Muscle layer of colon (tissue), 2 donors: ENCODE data around the gene RPL13.
A peak's percentile ranks its signal among the peaks of the same experiment; 100 is the strongest.

Source experiments
- H3K27ac ChIP-seq: one replicate; pipeline ENCODE4 v1.7.0; 2013; ENCODE audit warnings: low read depth, mild to moderate bottlenecking, low read length, moderate library complexity
- H3K27me3 ChIP-seq, 2 donors: one replicate each; pipeline ENCODE4 v1.7.0; 2013; ENCODE audit warnings: low read length in 2 of 2, mild to moderate bottlenecking in 2 of 2; ENCODE audit not compliant: insufficient read depth in 2 of 2, control insufficient read depth in 1 of 2
- H3K36me3 ChIP-seq: one replicate; pipeline ENCODE4 v1.7.0; 2013; ENCODE audit warnings: mild to moderate bottlenecking, low read length; ENCODE audit not compliant: insufficient read depth
- H3K4me1 ChIP-seq: one replicate; pipeline ENCODE4 v1.7.0; 2013; ENCODE audit warnings: mild to moderate bottlenecking, low read length; ENCODE audit not compliant: insufficient read depth
- H3K4me3 ChIP-seq, 2 donors: one replicate each; pipeline ENCODE4 v1.7.0; 2013; ENCODE audit warnings: low read length in 2 of 2, low read depth in 1 of 2, mild to moderate bottlenecking in 1 of 2, moderate library complexity in 1 of 2
- H3K9ac ChIP-seq: one replicate; pipeline ENCODE4 v1.7.0; 2013; ENCODE audit warnings: low read length
- H3K9me3 ChIP-seq: one replicate; pipeline ENCODE4 v1.7.0; 2013; ENCODE audit warnings: mild to moderate bottlenecking, low read length
- donor health status: abdominal sarcoma.
- donor health status: Adenocarcinoma of cecum.

RPL13 gene

GRCh38 chr16:89555265-89555664 is 5.2 kb upstream of the RPL13 start:
- no peak overlapping the region for H3K4me3 ChIP-seq
- no peak overlapping the region for H3K27ac ChIP-seq
- H3K27me3 ChIP-seq, result no peaks in the 10 kb centered on the region
- H3K36me3 ChIP-seq, result peaks cover 38% of the 10 kb centered on the region
- H3K9ac ChIP-seq, result no peak overlapping the region
- H3K9me3 ChIP-seq, result no peaks in the 10 kb centered on the region
- peaks cover 8% of the 10 kb centered on the region for H3K4me1 ChIP-seq

GRCh38 chr16:89555780-89556179 is 4.7 kb upstream of the RPL13 start:
- H3K27ac ChIP-seq, result no peak overlapping the region
- H3K9ac ChIP-seq, result no peak overlapping the region
- H3K27me3 ChIP-seq, result no peaks in the 10 kb centered on the region
- peaks cover 8% of the 10 kb centered on the region for H3K4me1 ChIP-seq
- no peak overlapping the region for H3K4me3 ChIP-seq
- no peaks in the 10 kb centered on the region for H3K9me3 ChIP-seq
- H3K36me3 ChIP-seq, result peaks cover 38% of the 10 kb centered on the region

GRCh38 chr16:89556750-89557689 is 3.5 kb upstream of the RPL13 start:
- no peak overlapping the region for H3K9ac ChIP-seq
- H3K27ac ChIP-seq, result no peak overlapping the region
- H3K9me3 ChIP-seq, result no peaks in the 10 kb centered on the region
- no peak overlapping the region for H3K4me3 ChIP-seq
- peaks cover 45% of the 10 kb centered on the region for H3K36me3 ChIP-seq
- H3K4me1 ChIP-seq, result peaks cover 15% of the 10 kb centered on the region
- no peaks in the 10 kb centered on the region for H3K27me3 ChIP-seq

- Histone ChIP-seq H3K27me3 (no peaks in the 10 kb centered on the region), H3K4me1 (peaks cover 17% of the 10 kb centered on the region), H3K9me3 (no peaks in the 10 kb centered on the region), H3K9ac (no peak overlapping the region), H3K4me3 (no peak overlapping the region), H3K36me3 (peaks cover 45% of the 10 kb centered on the region), H3K27ac (no peak overlapping the region)
Measured at GRCh38 chr16:89557690-89558490, 2.6 kb upstream of the RPL13 start.

GRCh38 chr16:89561142-89561883 is 831 bp downstream of the RPL13 start:
- Histone ChIP-seq H3K27me3 (no peaks in the 10 kb centered on the region), H3K9me3 (no peaks in the 10 kb centered on the region), H3K4me3 (peak overlapping the region; percentile 76 to 100), H3K4me1 (peaks cover 34% of the 10 kb centered on the region), H3K27ac (peak overlapping the region; percentile 93), H3K9ac (peak overlapping the region; percentile 77), H3K36me3 (peaks cover 42% of the 10 kb centered on the region)

GRCh38 chr16:89561884-89562599 is 1.6 kb downstream of the RPL13 start:
- Histone ChIP-seq H3K4me1 (peaks cover 34% of the 10 kb centered on the region), H3K9me3 (no peaks in the 10 kb centered on the region), H3K36me3 (peaks cover 38% of the 10 kb centered on the region), H3K27me3 (no peaks in the 10 kb centered on the region), H3K4me3 (peak overlapping the region; percentile 76 to 100), H3K27ac (no peak overlapping the region), H3K9ac (peak overlapping the region; percentile 77)

GRCh38 chr16:89562939-89563338 is 2.5 kb downstream of the RPL13 start:
- peaks cover 31% of the 10 kb centered on the region for H3K4me1 ChIP-seq
- H3K9ac ChIP-seq, result no peak overlapping the region
- H3K9me3 ChIP-seq, result no peaks in the 10 kb centered on the region
- peaks cover 37% of the 10 kb centered on the region for H3K36me3 ChIP-seq
- H3K27ac ChIP-seq, result no peak overlapping the region
- no peaks in the 10 kb centered on the region for H3K27me3 ChIP-seq
- no peak overlapping the region for H3K4me3 ChIP-seq

GRCh38 chr16:89563639-89564392 is 3.3 kb downstream of the RPL13 start:
- H3K36me3 ChIP-seq, result peaks cover 37% of the 10 kb centered on the region
- no peak overlapping the region for H3K27ac ChIP-seq
- no peak overlapping the region for H3K9ac ChIP-seq
- H3K4me1 ChIP-seq, result peaks cover 31% of the 10 kb centered on the region
- H3K4me3 ChIP-seq, result no peak overlapping the region
- H3K9me3 ChIP-seq, result no peaks in the 10 kb centered on the region
- no peaks in the 10 kb centered on the region for H3K27me3 ChIP-seq

- H3K4me1 ChIP-seq, result peaks cover 28% of the 10 kb centered on the region
- H3K27ac ChIP-seq, result no peak overlapping the region
- no peak overlapping the region for H3K9ac ChIP-seq
- H3K4me3 ChIP-seq, result no peak overlapping the region
- peaks cover 37% of the 10 kb centered on the region for H3K36me3 ChIP-seq
- peaks cover 0 to 4% of the 10 kb centered on the region in 2 donors for H3K27me3 ChIP-seq
- no peaks in the 10 kb centered on the region for H3K9me3 ChIP-seq
Measured at GRCh38 chr16:89564476-89565255, 4.2 kb downstream of the RPL13 start.

- Histone ChIP-seq H3K9me3 (no peaks in the 10 kb centered on the region), H3K27ac (no peak overlapping the region), H3K9ac (no peak overlapping the region), H3K36me3 (peaks cover 37% of the 10 kb centered on the region), H3K27me3 (peaks cover 0 to 9% of the 10 kb centered on the region in 2 donors), H3K4me1 (peaks cover 26% of the 10 kb centered on the region), H3K4me3 (peak overlapping the region in 1 of 2 donors; percentile 47)
Measured at GRCh38 chr16:89565256-89565505, 4.7 kb downstream of the RPL13 start.
